Left forelimb (tissue), 1 donor: ENCODE measurements around the gene FN1.

Experiments
- DNase-seq: peaks from one replicate; pipeline ENCODE4 v3.0.0-alpha.2; 2018; ENCODE audit warnings: low spot score

FN1 gene

GRCh38 chr2:215441560-215442400 lies 5.9 kb upstream of the FN1 start:
- no peak for DNase-seq

- no peak for DNase-seq
Observed at GRCh38 chr2:215439980-215440512, 4.2 kb upstream of the FN1 start.

DNA sequence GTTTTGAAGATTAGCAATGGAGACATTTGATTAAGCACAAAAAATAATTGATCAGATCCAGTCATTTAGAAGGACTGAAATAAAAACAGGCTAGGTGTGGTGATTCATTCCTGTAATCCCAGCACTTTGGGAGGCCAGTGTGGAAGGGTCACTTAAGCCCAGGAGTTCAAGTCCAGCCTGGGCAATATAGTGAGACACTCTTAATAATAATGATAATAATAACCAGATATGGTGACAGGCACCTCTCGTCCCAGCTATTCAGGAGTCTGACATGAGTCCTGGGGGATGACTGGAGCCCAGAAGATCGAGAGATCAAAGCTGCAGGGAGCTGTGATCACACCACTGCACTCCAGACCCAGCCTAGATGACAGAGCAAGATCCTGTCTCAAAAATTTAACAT lies 3.5 kb upstream of the FN1 start:
- DNase-seq = no peak

- DNase-seq = no peak
Observed at GRCh38 chr2:215437614-215438013, 1.7 kb upstream of the FN1 start.

DNA sequence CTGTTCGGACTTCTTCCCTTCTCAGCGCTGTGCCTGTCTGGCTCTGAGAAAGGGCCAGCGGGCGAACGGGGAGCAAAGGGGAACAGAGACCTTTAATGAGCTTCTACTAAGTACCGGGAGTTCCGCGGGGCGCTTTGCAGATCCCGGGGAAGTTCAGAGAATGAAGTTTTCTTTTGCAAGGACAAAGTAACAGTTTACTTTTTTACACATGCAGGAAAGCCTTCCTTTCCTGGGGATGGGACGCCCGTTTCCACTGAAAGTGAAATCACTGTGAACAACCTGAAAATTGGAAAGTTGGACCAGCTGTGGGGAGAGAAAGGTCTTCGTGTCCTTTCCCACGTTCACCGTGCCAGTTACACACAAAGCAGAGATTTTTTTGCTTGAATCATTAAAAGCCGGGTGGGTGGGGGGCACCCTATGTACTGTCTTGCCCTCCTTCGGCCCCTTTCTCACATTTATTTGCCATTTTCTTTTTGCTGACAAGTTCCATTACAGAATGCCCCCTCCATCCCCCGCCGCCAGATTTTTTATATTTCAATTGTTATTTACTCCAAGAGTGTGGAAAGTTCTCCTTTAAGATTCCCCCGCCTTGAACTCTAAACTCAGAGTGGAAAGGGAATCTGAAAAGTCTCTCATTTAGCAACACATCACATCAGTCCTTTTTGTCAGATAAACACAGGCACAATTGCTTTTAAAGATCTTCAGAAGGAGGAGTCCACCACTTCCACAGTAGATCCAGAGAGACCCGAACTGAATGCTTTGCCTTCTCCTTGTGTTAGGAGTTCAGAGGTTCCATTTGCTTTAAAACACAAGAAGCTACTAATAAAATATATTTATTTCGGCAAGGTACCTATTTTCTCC lies 1.1 kb upstream of the FN1 start:
- DNase-seq = peak; percentile 73

DNA sequence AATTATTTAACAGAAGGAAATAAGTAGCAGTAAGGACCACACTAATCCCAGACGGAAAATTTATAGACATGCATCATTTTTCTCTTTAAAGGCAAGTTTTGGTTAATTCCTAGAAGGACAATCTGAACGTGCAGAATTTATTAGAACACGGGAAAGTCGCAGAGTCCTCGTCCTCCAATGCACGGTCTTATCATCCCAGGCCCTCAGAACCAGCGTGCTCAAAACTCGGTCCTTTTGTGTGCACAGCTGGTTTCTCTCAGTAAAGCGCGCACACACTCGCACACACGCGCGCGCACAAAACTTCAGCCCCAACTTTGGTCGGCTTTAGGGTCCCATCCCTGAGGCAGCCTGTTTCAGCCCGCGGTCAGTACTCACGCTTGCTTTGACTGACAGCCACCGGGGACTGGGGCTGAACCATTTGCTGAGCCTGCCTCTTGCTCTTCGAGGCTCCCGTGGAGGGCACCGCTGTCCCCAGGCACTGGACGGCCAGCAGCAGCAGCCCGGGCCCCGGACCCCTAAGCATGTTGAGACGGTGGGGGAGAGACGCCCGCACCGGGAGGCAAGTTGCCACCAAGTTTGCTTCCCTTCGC lies 493 bp downstream of the FN1 start:
- DNase-seq = no peak

- DNase-seq = no peak
Observed at GRCh38 chr2:215434447-215435279, 1.2 kb downstream of the FN1 start.

DNA sequence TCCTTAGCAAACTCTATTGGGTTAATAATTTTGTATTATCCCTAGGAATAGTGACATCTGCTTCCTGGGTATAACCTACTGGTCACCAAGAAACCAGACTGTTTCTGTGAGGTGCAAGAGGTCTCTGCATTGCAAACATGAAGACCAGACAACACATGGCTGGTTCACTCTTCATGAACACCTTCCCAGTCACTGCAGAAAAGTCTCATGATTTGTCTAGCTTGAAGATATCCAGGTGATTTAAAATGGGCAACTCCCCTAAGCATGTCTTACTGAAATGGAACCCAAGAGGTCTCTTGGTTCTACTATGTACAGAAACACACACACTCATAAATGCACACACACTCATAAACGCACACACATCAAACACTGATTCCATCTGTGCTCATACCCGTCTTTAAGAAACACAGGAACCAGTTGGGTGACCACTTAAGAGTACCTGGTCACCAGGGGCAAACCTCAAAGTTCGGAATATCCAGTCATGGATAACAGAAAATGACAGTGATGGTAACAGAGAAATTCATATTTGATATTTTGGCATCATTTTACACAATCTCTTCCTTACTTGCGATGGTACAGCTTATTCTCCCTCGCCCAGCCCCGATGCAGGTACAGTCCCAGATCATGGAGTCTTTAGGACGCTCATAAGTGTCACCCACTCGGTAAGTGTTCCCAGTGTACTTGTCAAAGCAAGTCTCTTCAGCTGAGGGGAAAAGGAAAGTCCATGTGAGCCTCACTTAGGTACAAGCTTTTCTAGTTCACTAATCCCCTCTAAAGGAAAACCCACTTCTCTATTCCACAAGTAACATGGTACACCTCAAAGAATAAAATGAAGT lies 2.9 kb downstream of the FN1 start:
- no peak for DNase-seq

DNA sequence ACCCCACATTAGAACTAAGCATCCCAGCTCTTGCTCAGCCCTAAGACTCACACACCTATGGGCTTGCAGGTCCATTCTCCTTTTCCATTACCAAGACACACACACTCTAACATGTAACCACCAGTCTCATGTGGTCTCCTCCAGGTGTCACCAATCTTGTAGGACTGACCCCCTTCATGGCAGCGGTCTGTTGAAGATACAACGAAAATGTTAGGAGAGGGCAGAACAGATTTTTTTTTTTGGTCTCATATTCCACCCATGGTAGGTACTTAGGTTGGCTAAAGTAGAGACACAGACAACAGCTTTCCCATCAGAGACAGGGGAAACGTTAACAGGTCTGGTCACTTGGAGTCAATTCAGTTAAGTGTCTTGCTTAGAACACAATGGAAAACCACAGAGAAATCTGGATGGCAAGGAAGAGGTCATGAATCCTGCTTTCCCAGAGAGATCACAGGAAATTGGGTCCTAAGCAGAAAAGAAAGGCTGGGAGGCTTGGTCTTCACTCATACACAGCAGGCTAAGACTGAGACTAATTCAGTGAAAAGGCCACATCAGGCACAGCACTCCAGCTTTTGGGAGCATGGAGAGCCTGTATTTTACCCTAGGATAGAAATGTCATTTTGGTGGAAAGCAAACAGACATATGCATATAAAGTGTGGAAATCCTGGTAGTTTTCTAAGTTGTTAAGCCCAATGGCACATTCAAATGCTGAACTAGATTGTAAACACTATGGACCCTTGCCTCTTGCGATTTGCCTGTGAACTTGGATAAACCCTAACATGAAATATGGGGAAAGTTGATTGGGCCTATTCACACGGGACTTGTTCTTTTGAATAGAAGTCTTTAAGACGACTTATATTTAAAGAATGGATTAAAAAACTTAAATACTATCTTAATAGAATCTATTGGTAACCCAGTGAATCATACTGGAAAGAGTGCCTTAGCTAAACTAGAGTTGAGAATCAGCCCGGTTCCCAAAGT lies 3.8 kb downstream of the FN1 start:
- DNase-seq = no peak

DNA sequence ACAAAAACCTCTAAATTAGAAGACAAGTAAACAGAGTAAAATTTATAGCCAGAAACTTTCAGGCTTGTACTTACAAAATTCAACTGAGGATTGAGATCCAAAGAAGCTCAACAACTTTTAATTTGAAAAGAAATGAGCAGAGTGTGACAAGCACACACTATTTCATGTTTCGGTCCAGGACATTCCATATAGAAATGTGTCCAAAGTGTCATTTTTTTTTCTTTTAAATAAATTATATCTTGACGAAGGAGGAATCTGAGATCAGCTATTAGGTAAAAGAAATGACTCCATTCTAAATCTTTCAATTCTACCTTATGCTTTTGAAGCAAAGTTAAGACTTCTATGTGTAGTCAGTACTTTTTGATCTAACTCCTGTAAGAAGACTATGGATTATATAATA lies 4.6 kb downstream of the FN1 start:
- DNase-seq = no peak

DNA sequence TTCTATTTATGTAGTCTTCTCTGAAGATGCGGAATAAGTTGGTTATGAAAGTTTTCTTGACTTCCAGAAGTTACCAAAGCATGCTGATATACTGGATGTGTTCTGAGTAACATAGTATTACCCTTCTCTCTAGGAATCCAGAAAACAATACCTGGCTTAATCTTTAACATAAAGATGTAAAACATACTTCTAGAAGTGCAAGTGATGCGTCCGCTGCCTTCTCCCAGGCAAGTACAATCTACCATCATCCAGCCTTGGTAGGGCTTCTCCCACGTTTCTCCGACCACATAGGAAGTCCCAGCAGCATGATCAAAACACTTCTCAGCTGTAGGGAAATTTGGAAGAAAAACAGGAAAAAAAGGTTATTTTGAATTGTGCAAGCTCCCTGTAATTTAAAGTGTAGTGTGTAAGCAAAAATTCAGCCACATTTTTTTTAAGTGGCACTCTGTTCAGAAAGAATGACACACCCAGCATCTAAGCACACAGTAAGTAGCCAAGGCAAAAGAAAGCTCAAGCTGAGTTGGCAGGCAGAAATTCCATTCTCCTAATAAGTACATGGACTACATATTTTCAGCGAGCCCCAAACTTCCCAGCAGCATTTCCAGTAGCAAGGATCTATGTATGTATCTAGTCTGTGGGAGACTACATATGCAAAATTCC lies 5.2 kb downstream of the FN1 start:
- DNase-seq = no peak

DNA sequence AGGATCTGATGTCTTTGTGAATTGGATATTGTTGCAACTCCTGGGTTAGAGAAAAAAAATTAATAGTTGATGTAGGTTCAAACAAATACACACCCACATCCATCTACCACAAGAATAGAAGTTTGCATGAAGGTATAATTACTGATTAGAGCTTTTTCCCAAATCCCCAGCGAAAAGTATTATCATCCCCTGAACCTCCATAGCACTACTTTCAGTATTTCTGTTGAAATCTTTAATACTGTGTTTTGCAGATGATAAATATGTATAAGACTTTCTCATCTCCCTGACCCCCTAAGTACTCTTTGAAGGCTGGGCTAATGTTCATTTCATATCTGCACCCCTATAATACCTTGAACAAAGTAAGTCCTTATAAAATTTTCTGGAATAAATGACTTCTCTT lies 6.4 kb downstream of the FN1 start:
- DNase-seq = no peak

- no peak for DNase-seq
Observed at GRCh38 chr2:215428060-215428910, 7.6 kb downstream of the FN1 start.

GRCh38 chr2:215427585-215427984 lies 8.3 kb downstream of the FN1 start:
- DNase-seq = no peak

DNA sequence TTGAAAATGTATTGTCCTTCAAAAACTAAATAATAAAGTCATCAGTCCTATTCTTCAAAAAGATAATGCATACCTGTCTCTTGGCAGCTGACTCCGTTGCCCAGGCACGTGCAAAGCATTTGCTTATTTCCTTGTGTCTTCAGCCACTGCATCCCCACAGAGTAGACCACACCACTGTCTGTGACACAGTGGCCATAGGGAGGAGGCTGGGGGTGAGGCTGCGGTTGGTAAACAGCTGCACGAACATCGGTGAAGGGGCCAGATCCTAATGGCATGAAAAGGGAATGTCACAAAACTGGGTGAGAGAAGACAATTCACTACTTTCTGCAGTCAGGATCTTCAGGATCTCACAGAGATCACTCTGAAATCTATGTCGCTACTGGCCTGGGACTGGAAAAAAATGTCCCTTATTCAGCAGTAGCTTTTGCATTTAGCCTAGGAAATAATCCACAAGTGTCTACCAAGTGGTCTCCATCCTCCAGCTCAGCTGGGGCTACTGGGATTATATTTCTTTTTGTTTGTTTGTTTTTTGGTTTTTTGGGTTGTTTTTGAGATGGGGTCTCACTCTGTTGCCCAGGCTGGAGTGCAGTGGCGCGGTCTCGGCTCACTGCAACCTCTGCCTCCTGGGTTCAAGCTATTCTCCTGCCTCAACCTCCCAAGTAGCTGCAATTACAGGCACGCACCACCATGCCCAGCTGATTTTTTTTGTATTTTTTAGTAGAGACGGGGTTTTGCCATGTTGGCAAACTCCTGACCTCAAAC lies 10.7 kb downstream of the FN1 start:
- DNase-seq = no peak

DNA sequence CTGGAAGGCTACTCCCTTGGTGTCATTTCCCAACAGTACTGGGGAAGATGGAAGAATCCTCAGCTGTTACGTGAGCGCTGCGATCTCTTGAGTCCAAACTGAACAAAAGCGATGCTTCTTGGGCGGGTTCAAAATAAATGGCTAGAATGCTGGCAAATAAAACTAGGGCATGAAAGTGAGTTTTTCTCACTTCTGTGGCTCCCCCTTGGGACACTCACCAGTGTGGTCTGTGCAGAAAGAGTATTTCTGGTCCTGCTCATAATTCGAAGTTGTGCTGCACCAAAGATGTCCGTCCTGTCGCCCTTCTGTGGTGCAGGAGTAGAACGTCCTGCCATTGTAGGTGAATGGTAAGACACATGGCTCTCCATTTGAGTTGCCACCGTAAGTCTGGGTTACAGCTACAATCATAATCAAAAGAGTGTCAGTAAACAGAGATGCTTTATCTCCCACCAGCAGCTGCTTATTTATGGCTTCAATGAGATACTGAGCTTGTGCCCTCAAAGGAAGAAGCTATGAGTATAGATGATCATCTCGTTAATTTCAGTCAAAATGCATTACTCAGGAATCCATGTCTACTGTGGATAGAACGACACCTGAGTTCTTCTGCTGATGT lies 11.8 kb downstream of the FN1 start:
- DNase-seq = no peak

GRCh38 chr2:215423234-215423633 lies 12.6 kb downstream of the FN1 start:
- DNase-seq = no peak
